HG03095 (cell line): ENCODE data around the gene ZFP90.

Experiments
- ATAC-seq: cut with Tn5 transposase; IDR thresholded peaks from one replicate; pipeline ENCODE4 v1.9.1; 2021; ENCODE audit warnings: moderate library complexity; ENCODE audit not compliant: unreplicated experiment

ZFP90 gene

DNA sequence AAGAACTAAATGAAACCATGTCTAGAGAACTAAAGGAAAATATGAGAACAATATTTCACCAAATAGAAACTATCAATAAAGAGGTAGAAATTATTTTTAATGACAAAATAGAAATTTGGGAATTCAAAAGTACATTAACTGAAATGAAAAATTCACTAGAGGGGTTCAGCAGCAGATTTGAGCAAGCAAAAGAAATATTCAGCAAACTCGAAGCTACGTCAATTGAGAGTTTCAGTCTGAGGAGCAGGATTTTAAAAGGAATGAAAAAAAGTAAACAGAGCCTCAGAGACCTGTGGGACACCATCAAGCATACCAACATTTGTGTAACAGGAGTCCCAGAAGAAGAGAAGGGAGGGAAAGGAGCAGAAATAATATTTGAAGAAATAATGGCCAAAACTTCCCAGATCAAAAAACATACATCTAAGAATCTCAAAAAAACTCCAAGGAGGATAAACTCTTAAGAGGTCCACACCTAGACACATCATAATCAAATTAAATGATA is 38.3 kb downstream of the ZFP90 start:
- ATAC-seq, result no peak

- no peak for ATAC-seq
Observed at GRCh38 chr16:68590201-68590994, 51.3 kb downstream of the ZFP90 start.

GRCh38 chr16:68592466-68593337 is 53.6 kb downstream of the ZFP90 start:
- ATAC-seq, result no peak

DNA sequence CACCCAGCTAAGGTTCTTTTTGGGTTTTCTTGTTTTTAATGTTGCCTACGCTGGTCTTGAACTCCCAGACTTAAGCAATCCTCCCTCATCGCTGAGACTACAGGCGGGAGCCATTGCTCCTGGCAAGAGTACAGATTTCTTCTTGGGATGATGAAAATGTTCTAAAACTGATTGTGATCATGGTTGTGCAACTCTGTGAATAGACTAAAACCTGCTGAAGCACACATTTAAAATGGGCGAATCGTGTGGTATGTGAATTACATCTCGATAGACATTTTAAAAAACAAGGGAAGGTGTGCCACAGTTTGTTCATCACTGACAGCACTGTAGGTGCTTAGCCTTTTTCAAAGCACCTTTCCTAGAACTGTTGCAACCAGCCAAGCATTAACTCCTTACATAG is 57.2 kb downstream of the ZFP90 start:
- ATAC-seq, result no peak

GRCh38 chr16:68599586-68599985 is 60.5 kb downstream of the ZFP90 start:
- no peak for ATAC-seq

GRCh38 chr16:68605746-68606145 is 66.7 kb downstream of the ZFP90 start:
- no peak for ATAC-seq

DNA sequence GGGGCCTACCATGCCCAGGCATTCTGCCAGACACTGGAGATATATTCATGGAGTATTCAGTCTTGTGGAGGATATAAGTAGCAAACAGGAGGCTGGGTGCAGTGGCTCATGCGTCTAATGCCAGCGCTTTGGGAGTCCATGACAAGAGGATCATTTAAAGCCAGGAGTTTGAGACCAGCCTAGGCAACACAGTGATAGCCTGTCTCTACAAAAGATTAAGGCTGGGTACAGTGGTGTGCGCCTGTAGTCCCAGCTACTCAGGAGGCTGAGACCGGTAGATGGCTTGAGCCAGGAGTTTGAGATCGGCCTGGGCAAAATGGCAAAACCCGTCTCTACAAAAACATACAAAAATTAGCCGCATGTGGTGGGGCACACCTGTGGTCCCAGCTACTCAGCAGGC is 68.4 kb downstream of the ZFP90 start:
- no peak for ATAC-seq

- no peak for ATAC-seq
Observed at GRCh38 chr16:68608330-68608729, 69.2 kb downstream of the ZFP90 start.

- ATAC-seq, result no peak
Observed at GRCh38 chr16:68612996-68613395, 73.9 kb downstream of the ZFP90 start.

- ATAC-seq, result no peak
Observed at GRCh38 chr16:68617734-68618133, 78.6 kb downstream of the ZFP90 start.
